HFF-Myc (cell line): ENCODE data around the gene ZNF253.
"Not testable (repeated sequence)": the region's sequence is repeated elsewhere in the genome, so short reads cannot be mapped to it uniquely, and the experiment has no call there.

Experiments used
- DNase-seq: peaks from one replicate; pipeline ENCODE4 v3.0.0-alpha.2; 2011; ENCODE audit warnings: low read depth; ENCODE audit errors: extremely low read depth
- H3K4me3 ChIP-seq: replicated peaks from 2 replicates; pipeline ENCODE4 v1.5.1; 2011; ENCODE audit warnings: low read depth, mild to moderate bottlenecking, control low read depth, low read length
- CTCF ChIP-seq: IDR thresholded peaks from 2 replicates; pipeline ENCODE4 v1.5.1; 2012; ENCODE audit warnings: mild to moderate bottlenecking, low read depth, low read length, control low read depth; ENCODE audit errors: missing control alignments

The ZNF253 gene

GRCh38 chr19:19826875-19827274 lies 38.8 kb upstream of the ZNF253 start:
- TF ChIP-seq CTCF: no peak
- H3K4me3 ChIP-seq: no peak overlapping the region
- no peak for DNase-seq

DNA sequence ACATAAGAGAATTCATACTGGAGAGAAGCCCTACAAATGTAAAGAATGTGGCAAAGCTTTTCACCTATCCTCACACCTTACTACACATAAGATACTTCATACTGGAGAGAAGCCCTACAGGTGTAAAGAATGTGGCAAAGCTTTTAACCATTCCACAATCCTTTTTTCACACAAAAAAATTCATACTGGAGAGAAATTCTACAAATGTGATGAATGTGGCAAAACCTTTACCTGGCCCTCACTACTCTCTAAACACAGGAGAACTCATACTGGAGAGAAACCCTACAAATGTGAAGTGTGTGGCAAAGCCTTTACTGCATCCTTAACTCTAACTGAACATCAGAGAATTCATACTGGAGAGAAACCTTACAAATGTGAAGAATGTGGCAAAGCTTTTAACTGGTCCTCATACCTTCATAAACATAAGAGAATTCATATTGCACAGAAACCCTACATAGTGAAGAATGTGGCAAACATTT lies 30.1 kb upstream of the ZNF253 start:
- TF ChIP-seq CTCF: no peak
- no peak for DNase-seq
- H3K4me3 ChIP-seq: no peak overlapping the region

DNA sequence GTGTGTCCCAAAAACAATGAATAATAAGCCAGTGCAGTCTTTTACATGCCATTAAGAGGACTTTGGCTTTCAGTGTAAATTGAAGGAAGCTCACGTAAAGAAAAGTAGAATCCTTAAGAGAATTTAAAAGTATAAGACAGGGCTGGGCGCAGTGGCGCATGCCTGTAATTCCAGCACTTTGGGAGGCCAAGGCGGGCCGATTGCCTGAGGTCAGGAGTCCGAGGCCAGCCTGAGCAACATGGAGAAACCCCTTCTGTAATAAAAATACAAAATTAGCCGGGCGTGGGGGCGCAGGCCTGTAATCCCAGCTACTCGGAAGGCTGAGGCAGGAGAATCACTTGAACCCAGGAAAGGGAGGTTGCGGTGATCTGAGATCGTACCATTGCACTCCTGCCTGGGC lies 17.9 kb upstream of the ZNF253 start:
- TF ChIP-seq CTCF: no peak
- DNase-seq: no peak
- H3K4me3 ChIP-seq: no peak overlapping the region

DNA sequence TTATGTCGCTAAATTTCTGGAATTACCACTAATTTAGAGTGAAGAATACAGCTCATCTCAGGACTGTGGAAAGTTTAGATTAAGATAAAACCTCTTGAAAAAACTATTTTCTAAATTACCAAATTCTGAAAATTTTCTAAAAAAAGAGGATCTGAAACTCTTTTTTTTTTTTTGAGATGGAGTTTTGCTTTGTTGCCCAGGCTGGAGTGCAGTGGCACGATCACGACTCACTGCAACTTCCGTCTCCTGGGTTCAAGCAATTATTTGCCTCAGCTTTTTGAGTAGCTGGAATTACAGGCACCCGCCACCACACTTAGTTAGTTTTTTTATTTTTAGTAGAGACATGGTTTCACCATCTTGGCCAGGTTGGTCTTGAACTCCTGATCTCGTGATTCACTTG lies 16.6 kb upstream of the ZNF253 start:
- no peak for TF ChIP-seq CTCF
- no peak overlapping the region for H3K4me3 ChIP-seq
- DNase-seq: no peak

GRCh38 chr19:19851740-19852139 lies 13.9 kb upstream of the ZNF253 start:
- DNase-seq, H3K4me3 ChIP-seq: not testable (repeated sequence)

DNA sequence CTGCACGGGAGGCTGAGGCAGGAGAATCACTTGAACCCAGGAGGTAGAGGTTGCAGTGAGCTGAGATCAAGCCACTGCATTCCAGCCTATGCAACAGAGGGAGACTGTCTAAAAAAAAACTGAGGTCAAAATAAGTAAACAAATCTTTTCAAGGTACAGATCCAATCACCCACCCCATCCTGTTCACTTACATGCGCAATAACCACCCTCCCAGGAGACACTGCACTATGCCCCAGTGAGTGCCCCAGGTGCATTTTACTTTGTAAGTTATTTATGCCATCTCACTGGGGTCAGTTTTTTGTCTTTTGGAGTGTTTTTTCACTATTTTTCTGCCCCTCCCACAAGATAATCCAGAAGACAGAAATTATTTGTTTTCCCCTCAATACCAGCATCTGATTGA lies 6.9 kb upstream of the ZNF253 start:
- DNase-seq: no peak
- TF ChIP-seq CTCF: no peak
- H3K4me3 ChIP-seq: no peak overlapping the region

DNA sequence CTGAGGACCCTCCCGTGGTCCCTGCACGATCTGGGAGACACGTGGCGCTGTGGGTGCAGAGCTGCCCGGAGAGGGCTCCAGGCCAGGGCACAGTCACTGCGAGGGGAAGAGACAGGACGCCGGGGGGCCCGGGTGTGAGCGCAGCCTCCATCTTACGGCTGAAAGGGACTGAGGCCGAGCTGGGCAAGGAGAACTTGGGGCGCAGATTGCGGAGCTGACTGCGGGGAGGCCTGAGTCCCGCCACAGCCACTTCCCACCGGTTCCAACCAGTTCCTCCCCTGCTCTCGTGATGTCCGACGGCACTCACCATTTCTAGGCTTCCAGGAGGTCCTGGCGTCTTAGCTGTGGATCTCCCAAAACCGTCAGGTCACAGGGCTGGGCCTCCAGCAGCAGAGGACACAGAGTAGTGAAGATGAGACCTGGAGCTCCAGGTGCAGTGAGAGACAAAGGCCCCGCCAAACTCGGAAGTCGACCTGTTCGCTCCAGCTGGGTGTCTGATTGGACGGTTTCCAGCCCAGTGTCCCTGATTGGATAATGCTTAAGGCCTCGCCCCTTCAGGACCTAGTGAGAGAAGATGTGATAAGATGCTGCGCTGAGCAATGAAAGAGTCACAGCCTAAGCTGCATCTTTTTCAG lies 4.8 kb upstream of the ZNF253 start:
- DNase-seq: no peak
- no peak for TF ChIP-seq CTCF
- no peak overlapping the region for H3K4me3 ChIP-seq
